GM21381 (cell line): ENCODE measurements around the gene KLHL15.
"Not testable (repeated sequence)": the region's sequence is repeated elsewhere in the genome, so short reads cannot be mapped to it uniquely, and the experiment has no call there.

Source experiments
- ATAC-seq: cut with Tn5 transposase; IDR thresholded peaks from one replicate; pipeline ENCODE4 v1.9.1; 2021; ENCODE audit warnings: mild to moderate bottlenecking, moderate library complexity; ENCODE audit not compliant: unreplicated experiment

The KLHL15 gene, protein sequence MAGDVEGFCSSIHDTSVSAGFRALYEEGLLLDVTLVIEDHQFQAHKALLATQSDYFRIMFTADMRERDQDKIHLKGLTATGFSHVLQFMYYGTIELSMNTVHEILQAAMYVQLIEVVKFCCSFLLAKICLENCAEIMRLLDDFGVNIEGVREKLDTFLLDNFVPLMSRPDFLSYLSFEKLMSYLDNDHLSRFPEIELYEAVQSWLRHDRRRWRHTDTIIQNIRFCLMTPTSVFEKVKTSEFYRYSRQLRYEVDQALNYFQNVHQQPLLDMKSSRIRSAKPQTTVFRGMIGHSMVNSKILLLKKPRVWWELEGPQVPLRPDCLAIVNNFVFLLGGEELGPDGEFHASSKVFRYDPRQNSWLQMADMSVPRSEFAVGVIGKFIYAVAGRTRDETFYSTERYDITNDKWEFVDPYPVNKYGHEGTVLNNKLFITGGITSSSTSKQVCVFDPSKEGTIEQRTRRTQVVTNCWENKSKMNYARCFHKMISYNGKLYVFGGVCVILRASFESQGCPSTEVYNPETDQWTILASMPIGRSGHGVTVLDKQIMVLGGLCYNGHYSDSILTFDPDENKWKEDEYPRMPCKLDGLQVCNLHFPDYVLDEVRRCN

DNA sequence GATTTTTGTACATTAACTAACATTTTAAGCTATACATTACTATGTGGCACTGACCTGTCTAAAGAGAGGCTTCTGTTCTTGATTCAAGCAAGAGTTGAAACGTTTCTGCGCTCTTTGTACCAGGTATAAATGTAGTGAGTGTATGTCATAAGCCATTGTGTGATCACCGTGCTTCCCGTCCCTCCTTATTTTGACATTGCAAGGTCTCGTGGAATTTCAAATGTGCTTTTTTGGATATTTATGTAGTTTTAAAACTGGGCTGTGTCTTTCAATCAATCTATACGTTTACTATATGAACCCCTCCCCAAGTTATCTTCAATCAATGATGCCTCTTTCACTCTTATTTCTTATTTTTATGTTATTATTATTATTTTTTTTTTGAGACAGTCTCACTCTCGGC, at the start of gene KLHL15:
Gene KLHL15, minus strand, starts transcription at position 101 of the 400 bp plus-strand sequence. CDS start 20,493 bp downstream, outside the sequence.
- no peak for ATAC-seq

DNA sequence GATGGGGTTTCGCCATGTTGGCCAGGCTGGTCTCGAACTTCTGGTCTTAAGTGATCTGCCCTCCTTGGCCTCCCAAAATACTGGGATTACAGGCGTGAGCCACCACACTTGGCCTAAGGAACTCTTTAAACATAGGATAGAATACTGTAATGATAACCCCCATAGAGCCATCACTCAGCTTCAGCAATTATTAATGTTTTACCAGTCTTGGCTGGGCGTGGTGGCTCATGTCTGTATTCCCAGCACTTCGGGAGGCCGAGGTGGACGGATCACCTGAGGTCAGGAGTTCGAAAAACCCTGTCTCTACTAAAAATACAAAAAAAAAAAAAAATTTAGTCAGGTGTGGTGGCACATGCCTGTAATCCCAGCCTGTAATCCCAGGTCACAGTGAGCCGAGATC, 42.9 kb upstream of the KLHL15 start:
- no peak for ATAC-seq

DNA sequence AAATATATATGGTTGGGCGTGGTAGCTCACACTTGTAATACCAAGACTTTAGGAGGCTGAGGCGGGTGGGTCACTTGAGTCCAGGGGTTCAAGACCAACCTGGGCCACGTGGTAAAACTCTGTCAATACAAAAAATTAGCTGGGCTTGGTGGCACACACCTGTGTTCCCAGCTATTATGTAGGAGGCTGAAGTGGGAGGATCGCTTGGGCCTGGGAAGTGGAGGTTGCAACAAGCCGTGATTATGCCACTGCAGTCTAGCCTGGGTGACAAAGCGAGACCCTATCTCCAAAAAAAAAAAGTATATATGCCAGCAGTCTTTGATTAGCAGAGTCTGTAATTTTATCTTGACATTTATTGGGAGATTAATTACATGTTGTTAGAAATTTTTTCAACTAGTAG, 36.5 kb upstream of the KLHL15 start:
- ATAC-seq = no peak

DNA sequence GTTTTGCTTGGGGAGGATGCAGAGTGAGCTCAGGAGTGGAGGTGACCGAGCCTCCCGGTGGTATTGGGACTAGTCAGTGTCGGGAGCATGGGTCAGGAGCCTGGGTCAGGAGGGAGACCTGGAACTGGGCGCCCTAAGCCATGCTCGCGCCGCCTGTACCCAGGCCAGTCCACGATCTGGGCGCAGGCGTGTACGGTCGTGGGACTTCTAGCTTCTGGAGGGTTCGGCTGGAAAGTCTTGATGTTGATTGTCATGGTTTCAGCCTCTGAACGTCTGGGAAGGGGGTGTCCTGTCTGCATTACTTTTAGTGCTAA, 28.0 kb upstream of the KLHL15 start:
- peak; percentile 20 for ATAC-seq

DNA sequence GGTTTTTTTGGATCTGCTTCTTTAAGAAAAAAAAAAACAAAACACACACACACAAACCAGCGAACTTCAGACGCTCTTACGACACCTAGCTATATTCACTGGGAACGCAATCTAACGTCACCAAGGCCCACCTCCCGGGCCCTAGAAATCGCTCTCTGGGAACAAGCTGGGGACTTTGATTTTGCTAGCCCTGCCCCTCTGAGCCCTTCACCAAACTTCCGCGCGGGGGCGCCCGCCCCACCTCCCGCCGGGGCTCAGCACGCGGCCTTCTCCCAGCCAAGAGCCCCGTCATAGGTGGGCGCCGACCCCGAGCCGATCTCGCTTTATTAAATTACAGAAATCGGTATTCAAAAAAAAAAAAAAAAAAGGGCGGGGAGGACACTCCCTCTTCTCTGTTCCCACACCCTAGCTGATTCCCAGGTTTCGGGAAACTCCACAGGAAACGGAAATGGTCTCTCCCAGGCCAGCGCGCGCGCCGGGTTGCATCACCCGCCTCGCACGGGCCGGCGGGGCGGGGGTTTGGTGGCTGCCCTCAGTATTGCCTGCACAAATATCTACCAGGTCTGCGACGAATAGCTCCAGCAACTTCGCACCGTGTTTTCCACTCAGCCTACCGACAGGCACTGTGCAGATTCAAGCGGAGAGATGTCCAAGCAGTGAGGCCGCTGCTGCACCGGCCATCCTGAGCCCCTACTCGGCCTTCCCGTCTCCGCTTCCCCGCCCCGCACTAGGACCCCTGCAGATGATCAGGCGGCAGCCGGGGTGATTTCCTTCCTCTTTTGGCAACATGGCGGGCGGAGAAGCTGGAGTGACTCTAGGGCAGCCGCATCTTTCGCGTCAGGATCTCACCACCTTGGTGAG, 27.4 kb upstream of the KLHL15 start, which contains the start of gene EIF2S3:
Gene EIF2S3, plus strand, starts transcription at position 775 of the 861 bp plus-strand sequence. Its CDS starts 13 bp downstream, at position 788.
- ATAC-seq = peak; percentile 86

DNA sequence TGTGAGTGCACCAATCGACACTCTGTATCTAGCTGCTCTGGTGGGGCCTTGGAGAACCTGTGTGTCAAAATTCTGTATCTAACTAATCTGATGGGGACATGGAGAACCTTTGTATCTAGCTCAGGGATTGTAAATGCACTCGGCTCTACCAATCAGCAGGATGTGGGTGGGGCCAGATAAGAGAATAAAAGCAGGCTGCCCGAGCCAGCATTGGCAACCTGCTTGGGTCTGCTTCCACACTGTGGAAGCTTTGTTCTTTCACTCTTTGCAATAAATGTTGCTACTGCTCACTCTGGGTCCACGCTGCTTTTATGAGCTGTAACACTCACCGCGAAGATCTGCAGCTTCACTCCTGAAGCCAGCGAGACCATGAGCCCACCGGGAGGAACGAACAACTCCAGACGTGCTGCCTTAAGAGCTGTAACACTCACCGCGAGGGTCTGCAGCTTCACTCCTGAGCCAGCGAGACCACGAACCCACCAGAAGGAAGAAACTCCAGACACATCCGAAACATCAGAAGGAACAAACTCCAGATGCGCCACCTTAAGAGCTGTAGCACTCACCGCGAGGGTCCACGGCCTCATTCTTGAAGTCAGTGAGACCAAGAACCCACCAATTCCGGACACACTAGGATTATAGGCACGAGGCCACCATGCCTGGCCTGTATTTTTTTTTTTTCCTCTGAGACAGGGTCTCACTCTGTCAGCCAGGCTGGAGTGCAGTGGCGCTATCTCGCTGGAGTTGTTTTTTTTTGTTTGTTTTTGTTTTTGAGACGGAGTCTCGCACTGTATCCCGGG, 23.7 kb upstream of the KLHL15 start:
- not testable (repeated sequence) for ATAC-seq

DNA sequence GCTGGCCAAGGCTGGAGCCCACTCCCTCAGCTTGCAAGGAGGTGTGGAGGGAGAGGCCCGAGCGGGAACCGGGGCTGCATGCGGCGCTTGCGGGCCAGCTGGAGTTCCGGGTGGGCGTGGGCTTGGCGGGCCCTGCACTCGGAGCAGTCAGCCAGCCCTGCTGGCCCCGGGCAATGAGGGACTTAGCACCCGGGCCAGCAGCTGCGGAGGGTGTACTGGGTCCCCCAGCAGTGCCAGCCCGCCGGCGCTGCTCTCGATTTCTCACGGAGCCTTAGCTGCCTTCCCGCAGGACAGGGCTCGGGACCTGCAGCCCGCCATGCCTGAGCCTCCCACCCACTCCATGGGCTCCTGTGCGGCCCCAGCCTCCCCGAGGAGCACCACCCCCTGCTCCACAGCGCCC, 22.7 kb upstream of the KLHL15 start:
- ATAC-seq = not testable (repeated sequence)

DNA sequence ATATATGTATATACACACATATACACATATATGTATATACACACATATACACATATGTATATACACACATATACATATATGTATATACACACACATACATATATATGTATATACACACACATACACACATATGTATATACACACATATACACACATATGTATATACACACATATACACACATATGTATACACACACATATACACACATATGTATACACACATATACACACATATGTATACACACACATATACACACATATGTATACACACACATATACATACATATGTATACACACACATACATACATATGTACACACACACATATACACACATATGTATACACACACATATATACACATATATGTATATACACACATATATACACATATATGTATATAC, 19.1 kb upstream of the KLHL15 start:
- ATAC-seq = not testable (repeated sequence)

DNA sequence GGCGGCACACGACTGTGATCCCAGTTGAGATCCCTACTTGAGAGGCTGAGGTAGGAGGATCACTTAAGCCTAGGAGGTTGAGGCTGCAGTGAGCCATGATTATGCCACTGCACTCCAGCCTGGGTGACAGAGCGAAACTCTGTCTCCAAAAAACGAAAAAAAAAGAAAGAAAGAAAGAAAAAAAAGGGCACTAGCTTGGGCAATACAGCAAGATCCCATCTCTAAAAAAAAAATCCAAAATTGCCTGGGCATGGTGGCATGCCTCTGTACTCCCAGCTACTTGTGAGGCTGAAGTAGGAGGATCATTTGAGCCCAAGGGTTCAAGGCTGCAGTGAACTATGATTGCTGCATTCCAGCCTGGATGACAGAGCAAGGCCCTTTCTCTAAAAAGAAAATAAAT, 10.7 kb upstream of the KLHL15 start:
- ATAC-seq = no peak

DNA sequence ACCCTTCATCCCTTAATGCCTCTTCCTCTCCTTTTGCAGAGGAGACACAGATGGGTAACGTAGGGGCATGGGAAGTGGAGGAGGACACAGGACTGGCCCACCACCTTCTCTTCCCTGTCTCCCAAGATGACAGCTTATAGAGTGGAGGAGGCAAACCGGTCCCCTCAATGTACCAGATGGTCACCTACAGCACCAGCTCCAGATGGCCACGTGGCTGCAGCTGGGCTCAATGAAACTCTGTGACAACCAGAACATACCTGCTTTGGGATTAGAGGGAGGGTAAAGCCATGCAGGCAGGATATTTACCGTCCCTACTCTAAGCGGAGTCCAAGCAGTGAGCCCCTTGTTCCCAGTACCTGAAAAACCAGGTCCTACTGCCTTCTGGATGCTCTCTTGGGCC, 7.5 kb upstream of the KLHL15 start:
- ATAC-seq = no peak

DNA sequence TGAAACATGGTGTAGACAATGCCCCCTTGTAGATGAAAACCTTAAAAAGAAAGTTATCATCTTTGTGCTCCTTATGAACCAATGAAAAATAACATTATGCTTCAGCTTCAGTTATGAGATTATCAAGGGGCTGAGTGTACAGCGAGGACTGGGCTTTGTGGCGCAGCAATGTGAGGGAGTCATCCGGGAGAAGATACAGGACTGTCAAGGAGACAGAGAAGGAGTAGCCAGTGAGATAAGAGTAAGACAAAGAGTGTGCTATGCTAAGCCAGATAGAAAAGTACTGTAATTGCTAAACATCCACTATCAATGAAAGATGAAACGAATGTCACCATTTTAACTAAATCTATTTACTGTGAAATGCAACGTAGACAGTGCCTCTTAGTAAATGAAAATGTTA, 3.6 kb upstream of the KLHL15 start:
- no peak for ATAC-seq

DNA sequence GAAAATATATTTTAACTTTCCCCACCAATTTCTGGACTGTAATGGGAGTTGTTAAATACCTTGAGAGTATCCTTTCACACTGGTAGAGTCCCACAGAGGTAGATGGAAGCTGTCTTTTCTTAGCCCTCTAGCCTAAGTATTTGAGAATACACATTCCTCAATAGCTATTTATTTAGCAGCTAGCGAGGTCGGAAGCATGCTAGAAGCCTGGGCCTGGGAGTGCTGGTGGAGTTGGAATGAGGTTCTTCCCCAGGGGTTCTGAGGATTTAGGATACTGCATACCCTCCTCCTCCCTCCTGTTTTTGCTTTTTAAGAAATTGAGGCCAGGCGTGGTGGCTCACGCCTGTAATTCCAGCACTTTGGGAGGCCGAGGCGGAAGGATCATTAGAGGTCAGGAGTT, 999 bp upstream of the KLHL15 start:
- ATAC-seq = no peak

DNA sequence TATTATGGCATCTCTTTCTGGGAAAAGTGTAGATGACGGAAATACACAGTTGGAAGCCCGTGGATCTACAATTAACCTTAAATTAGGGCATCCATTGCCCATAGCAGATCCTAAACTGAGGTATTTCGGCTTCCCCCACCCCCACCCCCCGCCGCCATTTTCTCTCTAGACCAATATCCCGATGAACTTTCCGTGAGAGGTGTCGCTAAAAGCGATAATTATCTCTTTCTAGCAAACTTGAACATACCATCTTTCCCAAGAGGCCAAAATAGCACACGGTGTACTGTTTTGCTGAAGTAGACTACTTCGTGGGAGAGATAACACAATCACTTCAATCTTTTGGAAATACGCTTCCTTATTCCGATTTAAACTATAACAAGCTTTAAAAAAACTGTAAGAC, 554 bp downstream of the KLHL15 start:
- ATAC-seq = no peak

DNA sequence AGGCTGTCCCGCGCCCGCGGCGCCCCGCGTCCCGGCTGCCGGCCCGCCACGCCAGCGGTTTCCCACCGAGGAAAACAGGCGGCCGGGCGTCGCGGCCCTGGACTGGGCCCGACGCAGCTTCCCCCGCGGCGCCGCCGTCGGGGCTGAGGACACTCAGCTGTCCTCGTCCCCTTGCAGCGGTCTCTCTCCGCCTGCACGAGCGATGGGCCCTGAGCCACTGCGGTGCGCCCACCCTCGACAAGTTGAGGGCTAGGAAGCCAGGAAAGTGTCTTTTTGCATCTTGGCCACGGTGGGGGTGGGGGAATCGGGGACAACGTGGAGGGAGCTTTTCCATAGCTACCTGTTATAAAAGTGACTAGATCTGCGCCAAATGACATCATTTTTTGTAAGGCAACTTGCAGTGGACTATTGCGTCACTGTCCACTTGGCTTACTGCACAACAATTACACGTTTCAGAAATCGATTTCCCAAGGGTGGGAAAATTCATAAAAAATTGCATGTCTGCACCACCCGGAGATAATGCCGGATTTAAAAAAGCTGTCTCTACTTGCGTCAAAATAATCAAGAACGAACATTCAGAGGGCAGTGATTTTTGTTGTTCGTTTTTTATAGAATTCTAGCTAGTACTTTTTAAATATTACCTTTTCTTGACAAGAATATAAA, 1.1 kb downstream of the KLHL15 start:
- peak; percentile 24 for ATAC-seq

DNA sequence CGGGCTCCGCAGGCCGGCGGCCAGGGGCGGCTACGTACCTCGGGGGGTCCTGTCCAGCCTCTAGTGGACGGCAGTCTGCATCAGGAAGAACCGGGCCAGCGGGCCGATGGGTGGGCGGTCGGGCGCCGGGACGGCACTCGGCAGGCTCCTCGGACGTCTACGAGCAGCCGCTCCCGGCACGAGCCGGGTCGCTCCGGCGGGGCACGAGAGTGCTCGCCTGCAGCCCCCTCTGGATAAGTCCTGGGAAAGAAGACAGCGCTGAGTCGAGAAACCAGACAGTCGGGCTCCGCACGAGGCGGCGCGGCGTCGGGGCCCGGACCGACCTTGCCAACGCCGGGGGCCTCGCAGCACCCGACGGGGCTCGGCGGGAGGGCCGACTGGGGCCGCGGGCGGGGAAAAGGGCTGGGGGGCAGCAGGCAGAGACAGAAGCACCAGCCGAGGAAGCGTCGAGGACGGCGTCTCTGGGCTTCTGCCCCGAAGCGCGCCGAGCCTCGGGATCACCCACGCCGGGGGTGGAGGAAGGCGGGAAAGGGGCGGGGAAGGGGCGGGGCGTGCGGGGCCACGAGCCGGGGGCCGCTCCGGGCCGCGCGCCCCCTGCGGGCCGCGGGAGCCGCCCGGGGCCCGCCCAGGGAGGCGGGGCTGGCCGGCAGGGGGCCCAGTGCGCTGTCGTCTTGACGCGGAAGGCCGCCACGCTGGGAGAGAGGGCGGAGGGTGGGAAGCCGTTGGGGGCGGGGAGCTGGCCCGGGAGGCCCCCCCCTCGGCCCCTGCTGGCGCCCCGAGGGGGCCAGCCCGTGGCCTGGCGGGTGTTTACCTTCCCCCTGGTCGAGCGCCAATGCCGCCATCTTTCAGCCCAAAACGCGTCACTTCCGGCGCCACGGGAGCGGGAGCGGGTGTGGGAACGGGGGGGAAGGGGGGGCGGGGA, 1.9 kb downstream of the KLHL15 start:
- peak; percentile 83 for ATAC-seq

DNA sequence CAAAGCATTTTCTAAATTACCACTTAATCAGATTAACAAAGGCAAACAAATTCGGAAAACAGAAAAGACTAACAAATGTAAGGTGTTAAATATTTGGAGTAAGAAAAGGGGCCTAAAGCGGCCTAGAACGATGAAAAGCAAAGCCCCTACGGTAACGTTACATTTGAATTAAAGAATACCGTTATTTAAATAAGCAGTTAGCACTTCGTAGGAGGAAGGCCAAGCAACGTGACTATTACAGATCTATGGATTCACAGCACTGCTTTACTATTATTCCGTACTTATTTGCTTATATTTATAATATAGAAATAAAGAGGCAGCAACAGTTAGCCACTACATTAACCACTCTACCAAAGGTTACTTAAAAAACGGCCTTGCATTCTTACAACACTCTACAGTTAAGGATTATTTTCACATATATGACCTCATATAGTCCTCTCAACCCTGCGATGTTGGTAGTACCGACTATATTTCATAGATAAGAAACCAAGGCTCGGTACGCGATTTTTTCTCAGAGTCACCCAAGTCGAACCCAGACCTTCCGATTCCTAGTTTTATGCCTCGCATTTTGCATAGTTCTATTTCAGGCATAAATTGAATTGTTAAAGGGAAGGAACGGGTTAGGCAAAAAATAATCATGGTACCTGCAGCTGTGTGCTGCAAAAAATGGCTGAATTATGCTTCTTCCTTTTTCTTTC, 2.9 kb downstream of the KLHL15 start:
- ATAC-seq = no peak

DNA sequence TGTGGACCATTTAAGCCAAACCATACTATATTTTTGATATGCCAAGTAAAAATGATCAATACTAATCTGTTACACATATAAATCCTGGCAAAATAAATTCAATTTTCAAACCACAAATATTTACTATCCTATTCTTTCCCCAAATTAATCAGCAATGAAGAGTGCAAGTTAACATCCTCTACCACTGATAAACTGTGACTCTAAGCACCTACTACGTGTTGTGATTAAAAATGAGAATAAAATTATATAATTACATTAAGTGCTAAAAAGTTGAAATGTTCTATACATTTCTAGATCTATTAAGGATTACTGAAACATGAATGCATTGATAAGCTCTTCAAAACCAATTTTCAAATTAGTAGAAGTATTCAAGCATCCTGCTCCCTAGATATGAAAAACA, 3.4 kb downstream of the KLHL15 start:
- no peak for ATAC-seq

DNA sequence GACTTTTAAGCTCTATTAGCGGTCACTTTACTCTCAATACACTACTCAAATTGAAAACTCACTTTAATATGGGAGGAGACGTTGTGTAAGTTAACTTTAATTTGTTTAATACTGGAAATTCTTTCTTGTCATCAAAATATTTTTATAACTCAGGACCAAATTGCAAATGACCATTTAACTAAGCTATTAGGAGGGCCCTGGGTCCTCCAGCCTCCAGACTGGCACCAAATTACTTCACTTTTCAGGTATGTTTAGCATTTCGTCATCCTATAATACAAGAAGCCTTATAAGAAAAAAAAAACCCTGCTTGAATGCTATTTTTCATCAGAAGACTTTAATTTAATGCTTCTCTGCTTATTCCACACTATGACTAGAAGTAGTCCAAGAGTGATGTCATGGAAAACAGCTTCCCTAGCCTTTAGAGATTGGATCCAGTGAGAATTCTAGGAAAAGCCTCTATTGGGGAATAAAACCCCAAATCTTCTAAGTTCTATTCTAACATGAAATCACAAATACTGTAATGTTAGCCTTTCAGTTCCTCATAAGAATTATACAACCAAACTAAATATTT, 6.6 kb downstream of the KLHL15 start:
- no peak for ATAC-seq
